ENCODE measurements around the gene ICA1. TPM values are rescaled to one million over a fixed set of nuclear protein-coding genes. Genes with fewer than 3 reads are reported as not detected.

Gene ICA1
- total RNA-seq, 1 donor from 2014 or later, result 30.3 TPM

DNA sequence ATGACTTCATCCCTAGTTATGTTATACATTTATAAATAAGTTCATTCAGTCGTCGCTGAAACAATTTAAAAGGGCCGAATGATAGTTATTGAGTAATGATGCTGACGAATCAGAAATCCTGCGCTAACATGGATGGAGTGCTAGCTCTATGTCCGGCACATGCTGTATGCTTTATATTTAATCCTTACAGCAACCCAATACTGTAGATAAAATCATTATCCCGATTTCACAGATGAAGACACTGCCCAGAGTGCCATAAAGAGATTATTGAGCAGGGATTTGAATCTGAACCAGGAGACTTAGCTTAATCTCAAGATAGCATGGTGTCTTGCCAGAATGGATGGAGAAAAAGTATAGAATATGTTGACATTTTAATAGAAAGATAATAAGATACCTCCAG is 1.1 kb upstream of the ICA1 start:
- H3K4me3 ChIP-seq (ENCODE audit: low read depth, low read length), result no peak overlapping the region
- TF ChIP-seq, protein P1, sequence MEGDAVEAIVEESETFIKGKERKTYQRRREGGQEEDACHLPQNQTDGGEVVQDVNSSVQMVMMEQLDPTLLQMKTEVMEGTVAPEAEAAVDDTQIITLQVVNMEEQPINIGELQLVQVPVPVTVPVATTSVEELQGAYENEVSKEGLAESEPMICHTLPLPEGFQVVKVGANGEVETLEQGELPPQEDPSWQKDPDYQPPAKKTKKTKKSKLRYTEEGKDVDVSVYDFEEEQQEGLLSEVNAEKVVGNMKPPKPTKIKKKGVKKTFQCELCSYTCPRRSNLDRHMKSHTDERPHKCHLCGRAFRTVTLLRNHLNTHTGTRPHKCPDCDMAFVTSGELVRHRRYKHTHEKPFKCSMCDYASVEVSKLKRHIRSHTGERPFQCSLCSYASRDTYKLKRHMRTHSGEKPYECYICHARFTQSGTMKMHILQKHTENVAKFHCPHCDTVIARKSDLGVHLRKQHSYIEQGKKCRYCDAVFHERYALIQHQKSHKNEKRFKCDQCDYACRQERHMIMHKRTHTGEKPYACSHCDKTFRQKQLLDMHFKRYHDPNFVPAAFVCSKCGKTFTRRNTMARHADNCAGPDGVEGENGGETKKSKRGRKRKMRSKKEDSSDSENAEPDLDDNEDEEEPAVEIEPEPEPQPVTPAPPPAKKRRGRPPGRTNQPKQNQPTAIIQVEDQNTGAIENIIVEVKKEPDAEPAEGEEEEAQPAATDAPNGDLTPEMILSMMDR (conservative IDR thresholded peaks at IDR 0.05; ENCODE audit: low read depth, low read length), result no peak
- no peak for DNase-seq (ENCODE audit: low read depth)

DNA sequence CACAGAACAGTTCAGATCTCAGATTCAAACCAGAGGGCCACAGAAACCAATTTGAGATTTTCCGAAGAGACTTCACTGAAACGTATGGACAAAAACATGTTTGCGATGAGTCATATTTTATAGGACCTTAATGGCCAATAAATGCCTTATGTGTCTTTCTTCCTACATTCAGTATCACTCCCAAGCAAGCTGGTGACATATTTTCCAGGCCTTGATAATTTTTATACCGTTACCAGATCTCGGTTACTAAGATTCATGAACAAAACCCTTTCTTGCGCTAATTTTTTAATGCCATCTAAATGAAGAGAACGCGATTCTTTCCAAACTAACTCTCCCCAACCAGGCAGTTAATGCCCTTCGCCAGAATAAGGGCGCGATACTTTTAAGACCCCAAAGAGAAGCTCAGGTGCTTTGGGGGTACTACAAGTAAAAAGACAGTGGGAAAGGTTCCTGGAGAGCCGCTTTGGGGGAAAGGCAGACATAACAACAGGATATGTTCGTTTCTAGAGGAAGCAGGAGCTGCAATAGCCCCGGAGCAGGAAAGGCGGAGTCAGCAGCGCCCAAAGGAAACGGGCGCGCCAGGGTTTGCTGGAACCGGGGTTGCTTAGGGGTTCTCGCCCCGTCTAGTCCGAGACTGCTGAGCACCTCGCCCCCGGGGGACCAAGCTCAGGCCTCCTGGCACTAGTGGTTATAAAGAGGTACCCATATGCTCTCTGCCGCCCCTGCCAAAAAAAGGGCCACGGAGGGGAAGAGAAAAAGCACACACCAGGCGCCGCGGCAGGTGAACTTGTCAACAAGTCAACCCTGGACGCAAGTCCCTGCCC is 884 bp downstream of the ICA1 start:
- TF ChIP-seq, protein P1 (conservative IDR thresholded peaks at IDR 0.05; ENCODE audit: low read depth, low read length), result no peak
- peak; percentile 16 for DNase-seq (ENCODE audit: low read depth)
- peak overlapping the region; percentile 81 for H3K4me3 ChIP-seq (ENCODE audit: low read depth, low read length)

DNA sequence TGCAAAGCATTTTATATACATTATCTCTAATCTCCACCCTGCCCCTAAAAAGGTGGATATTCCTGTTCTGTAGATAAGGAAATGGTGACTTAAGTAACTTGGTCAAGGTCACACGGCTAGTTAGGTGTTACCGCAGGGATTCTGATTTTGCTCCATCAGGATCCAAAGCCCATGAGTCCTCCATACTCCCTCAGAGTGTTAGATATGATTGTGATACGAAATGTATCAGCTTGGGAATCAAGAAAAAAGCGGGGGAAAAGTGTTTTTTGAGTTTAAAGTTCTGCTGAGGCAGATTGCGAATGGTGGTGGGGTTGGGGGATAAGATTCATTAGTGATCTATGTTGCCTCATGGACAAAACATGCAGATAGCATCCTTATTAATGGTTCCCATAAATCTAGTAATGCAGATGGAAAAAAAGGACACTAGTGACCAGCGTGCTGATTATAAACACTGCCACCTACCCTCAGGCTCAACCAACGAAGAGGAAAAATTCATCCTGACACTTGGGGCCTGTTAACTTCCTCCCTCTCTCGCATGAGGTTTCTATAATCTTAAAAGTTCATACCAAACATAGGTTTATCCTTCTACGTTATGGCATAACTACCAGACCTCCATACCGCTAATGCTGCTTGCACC is 2.3 kb downstream of the ICA1 start:
- TF ChIP-seq, protein P1 (conservative IDR thresholded peaks at IDR 0.05; ENCODE audit: low read depth, low read length), result no peak
- DNase-seq (ENCODE audit: low read depth), result no peak
- no peak overlapping the region for H3K4me3 ChIP-seq (ENCODE audit: low read depth, low read length)

DNA sequence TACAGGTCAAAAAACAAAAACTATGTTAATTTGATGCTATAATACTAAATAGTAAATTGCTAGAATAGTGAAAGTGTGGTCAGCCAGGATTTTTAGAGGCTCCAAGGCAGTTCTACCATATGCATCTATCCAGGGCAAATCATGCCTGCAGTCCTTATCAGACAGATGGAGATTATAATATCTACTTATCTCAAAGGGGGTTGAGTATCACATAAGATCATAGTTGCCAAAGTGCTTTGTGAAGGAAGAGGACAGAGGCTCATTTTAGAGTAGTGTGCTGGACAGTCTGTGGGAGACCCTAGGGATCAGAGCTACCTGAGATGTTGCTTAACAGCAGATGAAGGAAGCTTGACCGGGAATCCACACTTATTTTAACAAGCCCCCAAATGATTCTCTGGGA is 3.2 kb downstream of the ICA1 start:
- TF ChIP-seq, protein P1 (conservative IDR thresholded peaks at IDR 0.05; ENCODE audit: low read depth, low read length), result no peak
- no peak for DNase-seq (ENCODE audit: low read depth)
- no peak overlapping the region for H3K4me3 ChIP-seq (ENCODE audit: low read depth, low read length)

DNA sequence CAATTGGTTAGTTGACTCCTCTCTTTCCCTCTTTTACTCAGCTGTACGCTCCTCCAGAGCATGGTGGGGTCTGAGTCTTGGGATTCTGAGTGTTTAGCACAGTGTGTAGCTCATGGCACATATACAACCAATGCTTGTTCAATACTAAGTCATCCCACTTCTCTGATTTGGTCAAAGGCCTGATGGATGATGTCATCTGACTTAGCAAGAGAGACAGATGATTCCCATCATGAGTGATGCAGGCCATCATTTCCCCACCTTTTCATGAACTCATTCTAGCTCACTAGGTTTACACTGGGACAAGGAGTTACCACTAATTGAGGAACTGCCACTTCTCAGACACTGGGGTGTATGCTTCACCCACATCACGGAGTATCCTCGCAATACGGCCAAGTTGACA is 3.8 kb downstream of the ICA1 start:
- DNase-seq (ENCODE audit: low read depth), result no peak
- H3K4me3 ChIP-seq (ENCODE audit: low read depth, low read length), result no peak overlapping the region
- TF ChIP-seq, protein P1 (conservative IDR thresholded peaks at IDR 0.05; ENCODE audit: low read depth, low read length), result no peak

DNA sequence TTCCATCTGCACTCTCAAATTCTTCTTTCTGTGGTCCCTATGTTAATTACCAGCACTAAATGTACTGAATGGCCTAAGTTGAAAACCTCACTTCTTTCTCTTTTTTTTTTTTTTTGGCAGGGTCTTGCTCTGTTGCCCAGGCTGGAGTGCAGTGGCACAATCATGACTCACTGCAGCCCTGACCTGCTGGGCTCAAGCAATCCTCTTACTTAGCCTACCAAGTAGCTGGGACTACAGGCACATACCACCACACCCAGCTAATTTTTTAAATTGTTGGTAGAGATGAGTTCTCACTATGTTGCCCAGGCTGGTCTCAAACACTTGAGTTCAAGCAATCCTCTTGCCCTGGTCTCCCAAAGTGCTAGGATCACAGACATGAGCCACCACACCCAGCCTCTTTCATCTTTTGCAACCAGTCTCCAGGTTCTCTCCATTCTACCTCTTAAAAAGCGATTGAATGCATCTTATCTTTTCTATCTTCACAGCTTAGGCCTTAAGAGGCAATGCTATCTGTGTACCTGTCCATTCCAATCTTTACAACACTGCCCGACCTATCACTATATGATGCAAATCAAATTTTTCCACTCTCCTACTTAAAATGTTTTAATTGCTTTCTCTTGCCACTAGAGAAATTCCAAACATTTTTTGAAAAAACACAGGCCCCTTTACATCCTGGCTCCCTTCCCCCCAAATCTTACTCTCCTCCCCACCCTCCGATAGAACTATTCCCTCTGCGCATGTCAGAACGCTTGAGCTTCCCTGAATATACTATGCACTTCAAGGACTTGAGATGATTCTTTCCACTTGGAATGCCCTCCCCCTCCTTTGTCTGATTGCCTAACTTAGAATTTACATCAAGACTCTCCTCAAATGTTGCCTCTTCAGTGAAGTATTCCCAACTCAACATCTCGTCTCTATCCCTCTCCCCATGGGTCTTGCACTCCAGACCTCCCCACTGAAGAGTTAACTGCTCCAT is 6.0 kb downstream of the ICA1 start:
- DNase-seq (ENCODE audit: low read depth), result no peak
- H3K4me3 ChIP-seq (ENCODE audit: low read depth, low read length), result no peak overlapping the region
- TF ChIP-seq, protein P1 (conservative IDR thresholded peaks at IDR 0.05; ENCODE audit: low read depth, low read length), result no peak
